Glutamatergic neuron (in vitro differentiated cells): ENCODE data around the gene SLC47A2. TPM values are rescaled to one million over a fixed set of nuclear protein-coding genes. Genes with fewer than 3 reads are reported as not detected.

Source experiments
- DNase-seq: peaks from one replicate; pipeline ENCODE4 v3.0.0; 2022
- H3K27ac Mint-ChIP-seq: one replicate; pipeline ENCODE4 v1.8.0; 2020; ENCODE audit warnings: mild to moderate bottlenecking, mixed read lengths, inconsistent platforms; ENCODE audit not compliant: unreplicated experiment
- H3K27me3 Mint-ChIP-seq: one replicate; pipeline ENCODE4 v1.8.0; 2020; ENCODE audit warnings: mild to moderate bottlenecking, moderate library complexity, mixed read lengths, inconsistent platforms; ENCODE audit not compliant: unreplicated experiment
- H3K36me3 Mint-ChIP-seq: one replicate; pipeline ENCODE4 v1.8.0; 2020; ENCODE audit warnings: mild to moderate bottlenecking, mixed read lengths, inconsistent platforms; ENCODE audit not compliant: unreplicated experiment
- H3K4me1 Mint-ChIP-seq: one replicate; pipeline ENCODE4 v1.8.0; 2020; ENCODE audit warnings: mild to moderate bottlenecking, low read depth, mixed read lengths, inconsistent platforms; ENCODE audit not compliant: unreplicated experiment
- H3K4me3 Mint-ChIP-seq: one replicate; pipeline ENCODE4 v1.8.0; 2020; ENCODE audit warnings: mild to moderate bottlenecking, mixed read lengths, inconsistent platforms; ENCODE audit not compliant: unreplicated experiment
- H3K9me3 Mint-ChIP-seq: one replicate; pipeline ENCODE4 v1.8.0; 2020; ENCODE audit warnings: mild to moderate bottlenecking, moderate library complexity, mixed read lengths, inconsistent platforms; ENCODE audit not compliant: unreplicated experiment
- CTCF ChIP-seq: fragments of 200-600 bp; sonication (generic); IDR thresholded peaks from one replicate; pipeline ENCODE4 v1.5.0; 2021; ENCODE audit not compliant: partially characterized antibody, unreplicated experiment
- total RNA-seq: library from RNA; stranded (reverse); fragmentation: NEBNext Ultra II Directional; extraction: Animal tissue kit (Norgen Biotek cat#: 25700); gene quantifications from one replicate; pipeline ENCODE4 v1.2.1, GENCODE V29; 2021; ENCODE audit not compliant: unreplicated experiment

The SLC47A2 gene
- total RNA-seq, 1 donor from 2014 or later, result not detected

- TF ChIP-seq CTCF, result no peak
- Mint-ChIP-seq H3K36me3 (no peaks in the 10 kb centered on the region), H3K4me3 (no peak overlapping the region), H3K27me3 (peaks cover 14% of the 10 kb centered on the region), H3K9me3 (peaks cover 5% of the 10 kb centered on the region), H3K27ac (no peak overlapping the region), H3K4me1 (no peaks in the 10 kb centered on the region)
- DNase-seq, result no peak
These were observed 44.4 kb upstream of the SLC47A2 start for GRCh38 chr17:19760746-19761145.

GRCh38 chr17:19759568-19760549 lies 43.5 kb upstream of the SLC47A2 start:
- Mint-ChIP-seq H3K4me1 (no peaks in the 10 kb centered on the region), H3K36me3 (no peaks in the 10 kb centered on the region), H3K9me3 (peaks cover 5% of the 10 kb centered on the region), H3K27me3 (peaks cover 14% of the 10 kb centered on the region), H3K4me3 (no peak overlapping the region), H3K27ac (no peak overlapping the region)
- no peak for TF ChIP-seq CTCF
- DNase-seq, result no peak

- no peak for DNase-seq
- H3K36me3 Mint-ChIP-seq, result no peaks in the 10 kb centered on the region
- H3K27ac Mint-ChIP-seq, result no peak overlapping the region
- H3K27me3 Mint-ChIP-seq, result peaks cover 15% of the 10 kb centered on the region
- H3K9me3 Mint-ChIP-seq, result peaks cover 4% of the 10 kb centered on the region
- H3K4me1 Mint-ChIP-seq, result no peaks in the 10 kb centered on the region
- TF ChIP-seq CTCF, result no peak
- H3K4me3 Mint-ChIP-seq, result no peak overlapping the region
These were observed 41.3 kb upstream of the SLC47A2 start for GRCh38 chr17:19757536-19758180.

- H3K27me3 Mint-ChIP-seq, result peaks cover 18% of the 10 kb centered on the region
- H3K4me3 Mint-ChIP-seq, result no peak overlapping the region
- H3K27ac Mint-ChIP-seq, result no peak overlapping the region
- H3K4me1 Mint-ChIP-seq, result no peaks in the 10 kb centered on the region
- no peak for TF ChIP-seq CTCF
- H3K9me3 Mint-ChIP-seq, result peaks cover 4% of the 10 kb centered on the region
- no peaks in the 10 kb centered on the region for H3K36me3 Mint-ChIP-seq
- DNase-seq, result no peak
These were observed 40.2 kb upstream of the SLC47A2 start for GRCh38 chr17:19756546-19756945.
